ENCODE data around the gene ZDHHC4.

DNA sequence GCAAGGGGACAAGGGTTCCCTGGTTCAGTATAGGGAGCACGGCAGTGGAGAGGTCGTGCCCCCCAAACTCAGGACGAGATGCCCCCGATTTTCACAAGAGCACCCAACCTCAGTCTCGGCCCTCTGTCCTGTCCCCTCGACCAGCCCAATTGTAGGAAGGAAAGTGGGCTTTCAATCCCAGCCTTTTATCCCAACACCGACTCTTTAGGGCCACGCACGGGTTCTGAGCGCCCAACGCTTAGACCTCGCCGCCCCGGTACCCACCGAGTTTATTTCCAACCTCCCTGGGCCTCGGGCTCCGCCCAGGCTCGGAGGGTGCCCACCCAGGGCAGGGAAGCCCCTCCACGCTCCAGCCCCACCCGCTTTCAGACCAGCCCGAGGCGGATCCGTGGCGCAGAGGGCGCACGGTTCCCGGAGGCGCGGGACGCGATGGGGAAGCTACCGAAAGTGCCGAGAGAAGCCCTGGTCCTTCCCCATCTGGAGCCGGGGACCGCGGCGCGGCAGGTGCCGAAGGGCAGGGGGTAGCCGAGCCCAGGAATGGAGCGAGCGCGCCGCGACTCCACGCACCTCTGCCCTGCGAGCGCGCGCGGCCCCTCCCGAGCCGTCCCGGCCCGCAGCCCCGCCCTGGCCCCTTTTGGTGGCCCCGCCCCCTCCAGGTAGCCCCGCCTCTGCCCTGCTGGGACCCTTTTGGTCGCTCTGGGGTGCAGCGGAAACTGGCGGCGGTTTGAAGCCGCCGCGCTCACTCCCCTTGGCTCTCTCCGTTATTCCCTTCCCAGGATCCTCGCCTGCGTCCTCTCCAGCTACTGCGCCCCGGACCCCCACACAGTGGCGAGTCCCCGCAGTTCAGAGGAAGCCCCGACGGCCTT lies 46.4 kb upstream of the ZDHHC4 start:
- TF ChIP-seq, protein P1, sequence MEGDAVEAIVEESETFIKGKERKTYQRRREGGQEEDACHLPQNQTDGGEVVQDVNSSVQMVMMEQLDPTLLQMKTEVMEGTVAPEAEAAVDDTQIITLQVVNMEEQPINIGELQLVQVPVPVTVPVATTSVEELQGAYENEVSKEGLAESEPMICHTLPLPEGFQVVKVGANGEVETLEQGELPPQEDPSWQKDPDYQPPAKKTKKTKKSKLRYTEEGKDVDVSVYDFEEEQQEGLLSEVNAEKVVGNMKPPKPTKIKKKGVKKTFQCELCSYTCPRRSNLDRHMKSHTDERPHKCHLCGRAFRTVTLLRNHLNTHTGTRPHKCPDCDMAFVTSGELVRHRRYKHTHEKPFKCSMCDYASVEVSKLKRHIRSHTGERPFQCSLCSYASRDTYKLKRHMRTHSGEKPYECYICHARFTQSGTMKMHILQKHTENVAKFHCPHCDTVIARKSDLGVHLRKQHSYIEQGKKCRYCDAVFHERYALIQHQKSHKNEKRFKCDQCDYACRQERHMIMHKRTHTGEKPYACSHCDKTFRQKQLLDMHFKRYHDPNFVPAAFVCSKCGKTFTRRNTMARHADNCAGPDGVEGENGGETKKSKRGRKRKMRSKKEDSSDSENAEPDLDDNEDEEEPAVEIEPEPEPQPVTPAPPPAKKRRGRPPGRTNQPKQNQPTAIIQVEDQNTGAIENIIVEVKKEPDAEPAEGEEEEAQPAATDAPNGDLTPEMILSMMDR (IDR thresholded peaks at IDR 0.05; ENCODE audit: low read depth, low read length): no peak
- no peak for TF ChIP-seq EZH2phosphoT487 (IDR thresholded peaks at IDR 0.05; ENCODE audit: low read depth)
